ENCODE results near the gene PEAK1. TPM values are rescaled to one million over a fixed set of nuclear protein-coding genes. Genes with fewer than 3 reads are reported as not detected.

The PEAK1 gene
- total and polyA plus RNA-seq, 7 donors: 4.0 to 32.1 (median 25.3) TPM

- DNase-seq (peak in 1 of 2 donors; percentile 46), ATAC-seq (peak in 1 of 4 donors; percentile 34)
- no peak overlapping the region for H3K27ac ChIP-seq
- no peaks in the 10 kb centered on the region for H3K9me3 ChIP-seq
- H3K4me1 ChIP-seq: peaks cover 22% of the 10 kb centered on the region
- no peaks in the 10 kb centered on the region for H3K27me3 ChIP-seq (ENCODE audit: insufficient read depth in 3 of 3, low read length in 2 of 3)
- intact Hi-C loops (cut with DNase I): loop anchor here in 1 of 2 donors (10.0 kb wide), 1 partner anchor 531 kb away; the partner anchor contains the start of gene LINGO1
- 59 to 82% (median 78%) methylated on average over 3 of the region's 3 CpGs for WGBS, 3 donors
- H3K36me3 ChIP-seq (ENCODE audit: insufficient read depth in 1 of 2, low read depth in 1 of 2): no peaks in the 10 kb centered on the region
- no peak overlapping the region for H3K4me3 ChIP-seq
- TF ChIP-seq, protein P1, sequence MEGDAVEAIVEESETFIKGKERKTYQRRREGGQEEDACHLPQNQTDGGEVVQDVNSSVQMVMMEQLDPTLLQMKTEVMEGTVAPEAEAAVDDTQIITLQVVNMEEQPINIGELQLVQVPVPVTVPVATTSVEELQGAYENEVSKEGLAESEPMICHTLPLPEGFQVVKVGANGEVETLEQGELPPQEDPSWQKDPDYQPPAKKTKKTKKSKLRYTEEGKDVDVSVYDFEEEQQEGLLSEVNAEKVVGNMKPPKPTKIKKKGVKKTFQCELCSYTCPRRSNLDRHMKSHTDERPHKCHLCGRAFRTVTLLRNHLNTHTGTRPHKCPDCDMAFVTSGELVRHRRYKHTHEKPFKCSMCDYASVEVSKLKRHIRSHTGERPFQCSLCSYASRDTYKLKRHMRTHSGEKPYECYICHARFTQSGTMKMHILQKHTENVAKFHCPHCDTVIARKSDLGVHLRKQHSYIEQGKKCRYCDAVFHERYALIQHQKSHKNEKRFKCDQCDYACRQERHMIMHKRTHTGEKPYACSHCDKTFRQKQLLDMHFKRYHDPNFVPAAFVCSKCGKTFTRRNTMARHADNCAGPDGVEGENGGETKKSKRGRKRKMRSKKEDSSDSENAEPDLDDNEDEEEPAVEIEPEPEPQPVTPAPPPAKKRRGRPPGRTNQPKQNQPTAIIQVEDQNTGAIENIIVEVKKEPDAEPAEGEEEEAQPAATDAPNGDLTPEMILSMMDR (IDR thresholded peaks at IDR 0.05): no peak
Measured at GRCh38 chr15:77104155-77104554, 315.7 kb downstream of the PEAK1 start.

- WGBS, 3 donors: 84 to 86% (median 85%) methylated on average over 4 of the region's 4 CpGs
- intact Hi-C loops (cut with DNase I): loop anchor here in 1 of 2 donors (10.0 kb wide), 1 partner anchor 535 kb away; the partner anchor contains the start of gene LINGO1
- TF ChIP-seq, protein P1 (IDR thresholded peaks at IDR 0.05): no peak
- Histone ChIP-seq H3K27me3 (ENCODE audit: insufficient read depth in 3 of 3, low read length in 2 of 3) (no peaks in the 10 kb centered on the region), H3K4me1 (no peaks in the 10 kb centered on the region), H3K4me3 (no peak overlapping the region), H3K27ac (no peak overlapping the region), H3K36me3 (ENCODE audit: insufficient read depth in 1 of 2, low read depth in 1 of 2) (no peaks in the 10 kb centered on the region), H3K9me3 (no peaks in the 10 kb centered on the region)
- DNase-seq (no peak), ATAC-seq (no peak)
Measured at GRCh38 chr15:77099741-77100463, 320.0 kb downstream of the PEAK1 start.

- Histone ChIP-seq H3K27ac (no peak overlapping the region), H3K4me1 (no peaks in the 10 kb centered on the region), H3K9me3 (no peaks in the 10 kb centered on the region), H3K36me3 (ENCODE audit: insufficient read depth in 1 of 2, low read depth in 1 of 2) (no peaks in the 10 kb centered on the region), H3K27me3 (ENCODE audit: insufficient read depth in 3 of 3, low read length in 2 of 3) (no peaks in the 10 kb centered on the region), H3K4me3 (no peak overlapping the region)
- intact Hi-C loops (cut with DNase I): no loop called here
- DNase-seq (no peak), ATAC-seq (no peak)
- WGBS, 3 donors: 96 to 100% (median 96%) methylated on average over 4 of the region's 4 CpGs
- TF ChIP-seq, protein P1 (IDR thresholded peaks at IDR 0.05): no peak
Measured at GRCh38 chr15:77098572-77098971, 321.3 kb downstream of the PEAK1 start.

DNA sequence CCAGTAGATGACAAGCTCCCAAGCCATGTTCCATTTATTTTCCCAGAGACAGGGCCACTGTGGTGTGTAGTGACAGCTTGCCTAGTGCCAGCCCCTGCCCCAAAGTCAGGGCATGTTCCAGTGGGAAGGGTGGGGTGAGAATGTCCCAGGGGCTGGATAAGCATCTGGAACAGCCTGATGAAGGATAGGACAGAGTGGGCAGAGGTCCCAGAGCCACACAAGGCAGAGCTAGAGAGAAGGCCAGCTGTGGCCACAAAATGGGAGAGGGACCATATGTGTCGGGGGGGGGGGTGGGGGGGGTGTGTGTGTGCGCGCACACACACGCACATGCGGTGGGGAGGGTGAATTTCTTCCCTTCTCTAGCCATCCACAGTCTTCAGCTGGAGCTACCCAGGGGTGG, 322.0 kb downstream of the PEAK1 start:
- Histone ChIP-seq H3K27ac (no peak overlapping the region), H3K36me3 (ENCODE audit: insufficient read depth in 1 of 2, low read depth in 1 of 2) (no peaks in the 10 kb centered on the region), H3K27me3 (ENCODE audit: insufficient read depth in 3 of 3, low read length in 2 of 3) (no peaks in the 10 kb centered on the region), H3K4me3 (no peak overlapping the region), H3K9me3 (no peaks in the 10 kb centered on the region), H3K4me1 (no peaks in the 10 kb centered on the region)
- TF ChIP-seq, protein P1 (IDR thresholded peaks at IDR 0.05): no peak
- ATAC-seq: no peak
- DNase-seq: no peak
- intact Hi-C loops (cut with DNase I): no loop called here
- 80 to 93% (median 84%) methylated on average over 4 to 5 of the region's 5 CpGs for WGBS, 3 donors
